IMR-90 (cell line): ENCODE data around the gene CD99L2. TPM values are rescaled to one million over a fixed set of nuclear protein-coding genes. Genes with fewer than 3 reads are reported as not detected.
A peak's percentile ranks its signal among the peaks of the same experiment; 100 is the strongest.

Experiments used
- ATAC-seq: fragments of 200-7000 bp; cut with Tn5 transposase; 2 replicates; pipeline ENCODE4 v1.9.1; 2020; ENCODE audit warnings: low read depth, mild to moderate bottlenecking, moderate library complexity
- BruUV-seq: library from RNA; stranded (reverse); fragments of 400-500 nt; replicated peaks from 2 replicates; lab custom pipeline; 2021; lab: Mats Ljungman, UMichigan
- CTCF ChIA-PET: fragments of 300-600 bp; formaldehyde crosslinking; extraction: SDS; loops from one replicate; lab custom pipeline; 2021; ENCODE audit warnings: antibody characterized with exemption; lab: Yijun Ruan, JAX
- POLR2A ChIA-PET: fragments of 300-600 bp; sonication (Branson Sonifier 250); formaldehyde crosslinking; loops from one replicate; lab custom pipeline; 2022; ENCODE audit warnings: antibody characterized with exemption; ENCODE audit not compliant: unreplicated experiment; lab: Charles Lee
- DNase-seq: peaks from one replicate; pipeline ENCODE4 v3.0.0; 2013
- H2AFZ ChIP-seq: replicated peaks from 2 replicates; pipeline ENCODE3; 2013; ENCODE audit warnings: low read length, mild to moderate bottlenecking; ENCODE audit not compliant: poor library complexity
- H2AK5ac ChIP-seq: 2 replicates; pipeline ENCODE4 v1.6.1; 2013; ENCODE audit warnings: low read depth, low read length, inconsistent platforms
- H2AK9ac ChIP-seq: replicated peaks from 2 replicates; pipeline ENCODE3; 2013; ENCODE audit warnings: mild to moderate bottlenecking, low read depth, low read length, moderate library complexity; ENCODE audit not compliant: poor library complexity
- H2BK120ac ChIP-seq: 2 replicates; pipeline ENCODE4 v1.6.1; 2013; ENCODE audit warnings: low read depth, low read length, inconsistent platforms
- H2BK15ac ChIP-seq: 3 replicates; pipeline ENCODE4 v1.6.1; 2013; ENCODE audit warnings: low read depth, low read length, inconsistent platforms
- H2BK20ac ChIP-seq: 2 replicates; pipeline ENCODE4 v1.6.1; 2013; ENCODE audit warnings: low read depth, mild to moderate bottlenecking, inconsistent platforms, low read length, moderate library complexity
- H2BK5ac ChIP-seq: 2 replicates; pipeline ENCODE4 v1.6.1; 2013; ENCODE audit warnings: mild to moderate bottlenecking, low read depth, low read length, inconsistent platforms; ENCODE audit not compliant: poor library complexity, severe bottlenecking
- H3K14ac ChIP-seq: replicated peaks from 2 replicates; pipeline ENCODE4 v1.6.1; 2013; ENCODE audit warnings: low read depth, low read length, inconsistent platforms
- H3K18ac ChIP-seq: 2 replicates; pipeline ENCODE4 v1.6.1; 2013; ENCODE audit warnings: low read depth, low read length, control low read depth
- H3K23ac ChIP-seq: 2 replicates; pipeline ENCODE4 v1.6.1; 2013; ENCODE audit warnings: low read depth, low read length, inconsistent platforms
- H3K27ac ChIP-seq: 2 replicates; pipeline ENCODE4 v1.5.1; 2013; ENCODE audit warnings: mild to moderate bottlenecking, control low read depth, low read length; ENCODE audit not compliant: insufficient read depth
- H3K27me3 ChIP-seq: 2 replicates; pipeline ENCODE4 v1.6.1; 2013; ENCODE audit warnings: low read length; ENCODE audit not compliant: control insufficient read depth, insufficient read depth
- H3K36me3 ChIP-seq: 2 replicates; pipeline ENCODE4 v1.6.1; 2013; ENCODE audit warnings: low read length, mixed read lengths; ENCODE audit not compliant: control insufficient read depth, insufficient read depth
- H3K4ac ChIP-seq: 2 replicates; pipeline ENCODE4 v1.6.1; 2013; ENCODE audit warnings: low read depth, low read length, inconsistent platforms
- H3K4me1 ChIP-seq: 2 replicates; pipeline ENCODE4 v1.6.1; 2013; ENCODE audit warnings: low read length, mixed read lengths; ENCODE audit not compliant: control insufficient read depth, insufficient read depth
- H3K4me2 ChIP-seq: 2 replicates; pipeline ENCODE4 v1.6.1; 2013; ENCODE audit warnings: low read depth, mild to moderate bottlenecking, control low read depth, low read length, moderate library complexity
- H3K4me3 ChIP-seq: 2 replicates; pipeline ENCODE4 v1.5.1; 2013; ENCODE audit warnings: low read depth, mild to moderate bottlenecking, control low read depth, low read length, moderate library complexity; ENCODE audit not compliant: insufficient read depth
- H3K56ac ChIP-seq: 2 replicates; pipeline ENCODE4 v1.6.1; 2013; ENCODE audit warnings: low read length, inconsistent platforms; ENCODE audit not compliant: insufficient read depth; ENCODE audit errors: extremely low read depth
- H3K79me1 ChIP-seq, 2 experiments: 2 replicates each; pipeline ENCODE4 v1.6.1; 2013; ENCODE audit warnings: low read length in 2 of 2, inconsistent platforms in 1 of 2, low read depth in 1 of 2
- H3K9ac ChIP-seq: 2 replicates; pipeline ENCODE4 v1.6.1; 2013; ENCODE audit warnings: low read depth, low read length, control low read depth
- H3K9me1 ChIP-seq: 2 replicates; pipeline ENCODE4 v1.6.1; 2013; ENCODE audit warnings: low read length, inconsistent platforms; ENCODE audit not compliant: insufficient read depth
- H3K9me3 ChIP-seq: 2 replicates; pipeline ENCODE4 v1.6.1; 2013; ENCODE audit warnings: low read length; ENCODE audit not compliant: control insufficient read depth, insufficient read depth
- H4K20me1 ChIP-seq: 2 replicates; pipeline ENCODE4 v1.6.1; 2013; ENCODE audit warnings: low read length, inconsistent platforms; ENCODE audit not compliant: insufficient read depth
- H4K5ac ChIP-seq: 2 replicates; pipeline ENCODE4 v1.6.1; 2013; ENCODE audit warnings: mild to moderate bottlenecking, low read depth, low read length, control low read depth
- H4K8ac ChIP-seq, 2 experiments: 2 replicates each; pipeline ENCODE4 v1.6.1; 2013; ENCODE audit warnings: low read depth in 2 of 2, low read length in 2 of 2, control low read depth in 1 of 2, inconsistent platforms in 1 of 2
- H4K91ac ChIP-seq: 2 replicates; pipeline ENCODE4 v1.6.1; 2013; ENCODE audit warnings: low read depth, low read length, inconsistent platforms; ENCODE audit not compliant: insufficient read depth
- CEBPB ChIP-seq: IDR thresholded peaks from 2 replicates; pipeline ENCODE4 v1.6.1; 2012; ENCODE audit warnings: low read depth, low read length, improper control_type of control experiment
- RAD21 ChIP-seq: IDR thresholded peaks from 2 replicates; pipeline ENCODE4 v1.6.1; 2012; ENCODE audit warnings: low read length, improper control_type of control experiment
- RCOR1 ChIP-seq: IDR thresholded peaks from 2 replicates; pipeline ENCODE4 v1.6.1; 2012; ENCODE audit warnings: mild to moderate bottlenecking, low read length, improper control_type of control experiment; ENCODE audit not compliant: insufficient replicate concordance
- USF2 ChIP-seq: fragments of 150-350 bp; IDR thresholded peaks from 2 replicates; pipeline ENCODE4 v1.6.1; 2017; ENCODE audit warnings: mild to moderate bottlenecking, antibody characterized with exemption, low read length, low read depth
- WGBS, 2 experiments: methylation state at CpG; one replicate each; pipeline versions ENCODE4 v1.1.5 to v1.1.7; 2013; ENCODE audit warnings: missing lambda C conversion rate in 2 of 2; ENCODE audit not compliant: insufficient read length in 1 of 2; ENCODE audit errors: extremely low coverage in 2 of 2; 5-methylcytosine and 5-hydroxymethylcytosine counted together
- dilution Hi-C: fragments of 300-500 bp; cut with HindIII; formaldehyde crosslinking; loops from one replicate; pipeline ENCODE4 v1.14.3; 2018; ENCODE audit warnings: low sequenced_read_pairs; ENCODE audit not compliant: unreplicated experiment
- in situ Hi-C: fragments of 300-500 bp; cut with MboI; formaldehyde crosslinking; loops from 3 replicates; pipeline ENCODE4 v1.14.3; 2019; ENCODE audit warnings: low sequenced_read_pairs, inconsistent platforms, mixed read lengths
- intact Hi-C: fragments of 100-400 bp; cut with micrococcal nuclease; formaldehyde crosslinking; loops from 2 replicates; pipeline ENCODE4 v1.10.0; 2022
- polyA plus RNA-seq, 3 experiments: library from polyadenylated mRNA; depleted of rRNA; stranded (reverse); fragments of >200 nt; gene quantifications; 2 replicates each; pipeline ENCODE4 v1.2.3, GENCODE V29; 2012; ENCODE audit warnings: low replicate concordance in 1 of 3
- total RNA-seq: library from RNA; depleted of rRNA; stranded (reverse); fragments of >200 nt; gene quantifications from 2 replicates; pipeline ENCODE4 v1.2.3, GENCODE V29; 2012

The CD99L2 gene
- total and polyA plus RNA-seq, 2 of the 4 experiments (the other 2 are of a cell fraction), result 17.4 to 41.4 TPM

- no peak overlapping the region for H2AK5ac ChIP-seq
- H4K5ac ChIP-seq, result no peak overlapping the region
- no peaks in the 10 kb centered on the region for H3K79me1 ChIP-seq
- H3K27me3 ChIP-seq, result no peaks in the 10 kb centered on the region
- H2AFZ ChIP-seq, result no peak overlapping the region
- TF ChIP-seq RAD21, result no peak
- TF ChIP-seq USF2, result no peak
- 0 out of 2 replicates have a peak, but pooled peaks have one; percentile 16 for TF ChIP-seq CEBPB
- no peak for TF ChIP-seq RCOR1
- H3K9me3 ChIP-seq, result no peaks in the 10 kb centered on the region
- no peak overlapping the region for H3K4ac ChIP-seq
- no peaks in the 10 kb centered on the region for H4K20me1 ChIP-seq
- intact Hi-C loops, result no loop called here
- dilution Hi-C loops, result no loop called here
- ChIA-PET CTCF (no interaction called here), POLR2A (no interaction called here)
- H3K23ac ChIP-seq, result no peak overlapping the region
- no peak overlapping the region for H4K91ac ChIP-seq
- BruUV-seq, result no TSS peak
- no peak overlapping the region for H3K27ac ChIP-seq
- H2BK120ac ChIP-seq, result no peak overlapping the region
- DNase-seq (peak; percentile 1), ATAC-seq (no peak)
- no peak overlapping the region for H2BK20ac ChIP-seq
- no peaks in the 10 kb centered on the region for H3K36me3 ChIP-seq
- no peak overlapping the region for H3K14ac ChIP-seq
- H2BK5ac ChIP-seq, result no peak overlapping the region
- H3K18ac ChIP-seq, result no peak overlapping the region
- no peaks in the 10 kb centered on the region for H3K9me1 ChIP-seq
- H2BK15ac ChIP-seq, result no peak overlapping the region
- no peak overlapping the region for H3K4me2 ChIP-seq
- no peak overlapping the region for H2AK9ac ChIP-seq
- no CpG with 5 or more reads among the region's 2 CpGs for WGBS, 2 experiments
- H3K4me1 ChIP-seq, result no peaks in the 10 kb centered on the region
- H3K4me3 ChIP-seq, result no peak overlapping the region
- no peak overlapping the region for H3K56ac ChIP-seq
- in situ Hi-C loops, result no loop called here
- no peak overlapping the region for H4K8ac ChIP-seq
- no peak overlapping the region for H3K9ac ChIP-seq
Measured at GRCh38 chrX:150805736-150806135, 92.7 kb downstream of the CD99L2 start.
